ENCODE data around the gene TTC1.

The TTC1 gene

DNA sequence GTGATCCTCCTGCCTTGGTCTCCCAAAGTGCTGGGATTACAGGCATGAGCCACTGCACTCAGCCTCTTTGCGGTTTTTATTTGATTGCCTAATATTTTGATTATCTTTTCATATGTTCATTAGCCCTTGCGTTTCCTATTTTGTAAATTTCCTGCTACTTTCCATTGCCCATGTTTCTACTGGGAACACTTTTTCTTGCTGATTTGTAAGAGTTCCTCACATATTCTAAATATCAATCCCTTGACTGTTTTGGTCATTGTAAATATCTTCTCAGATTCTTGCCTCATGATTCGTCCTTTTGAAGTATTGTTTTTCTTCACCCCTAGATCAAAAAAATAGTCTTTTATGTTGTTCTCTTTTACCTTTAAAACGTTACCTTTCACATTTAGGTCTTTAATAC, 37.9 kb upstream of the TTC1 start:
- TF ChIP-seq, protein P1, sequence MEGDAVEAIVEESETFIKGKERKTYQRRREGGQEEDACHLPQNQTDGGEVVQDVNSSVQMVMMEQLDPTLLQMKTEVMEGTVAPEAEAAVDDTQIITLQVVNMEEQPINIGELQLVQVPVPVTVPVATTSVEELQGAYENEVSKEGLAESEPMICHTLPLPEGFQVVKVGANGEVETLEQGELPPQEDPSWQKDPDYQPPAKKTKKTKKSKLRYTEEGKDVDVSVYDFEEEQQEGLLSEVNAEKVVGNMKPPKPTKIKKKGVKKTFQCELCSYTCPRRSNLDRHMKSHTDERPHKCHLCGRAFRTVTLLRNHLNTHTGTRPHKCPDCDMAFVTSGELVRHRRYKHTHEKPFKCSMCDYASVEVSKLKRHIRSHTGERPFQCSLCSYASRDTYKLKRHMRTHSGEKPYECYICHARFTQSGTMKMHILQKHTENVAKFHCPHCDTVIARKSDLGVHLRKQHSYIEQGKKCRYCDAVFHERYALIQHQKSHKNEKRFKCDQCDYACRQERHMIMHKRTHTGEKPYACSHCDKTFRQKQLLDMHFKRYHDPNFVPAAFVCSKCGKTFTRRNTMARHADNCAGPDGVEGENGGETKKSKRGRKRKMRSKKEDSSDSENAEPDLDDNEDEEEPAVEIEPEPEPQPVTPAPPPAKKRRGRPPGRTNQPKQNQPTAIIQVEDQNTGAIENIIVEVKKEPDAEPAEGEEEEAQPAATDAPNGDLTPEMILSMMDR (conservative IDR thresholded peaks at IDR 0.05; ENCODE audit: low read length), result no peak
- DNase-seq (ENCODE audit: low read depth), result peak; percentile 76
- H3K4me3 ChIP-seq (ENCODE audit: low read length), result no peak overlapping the region

DNA sequence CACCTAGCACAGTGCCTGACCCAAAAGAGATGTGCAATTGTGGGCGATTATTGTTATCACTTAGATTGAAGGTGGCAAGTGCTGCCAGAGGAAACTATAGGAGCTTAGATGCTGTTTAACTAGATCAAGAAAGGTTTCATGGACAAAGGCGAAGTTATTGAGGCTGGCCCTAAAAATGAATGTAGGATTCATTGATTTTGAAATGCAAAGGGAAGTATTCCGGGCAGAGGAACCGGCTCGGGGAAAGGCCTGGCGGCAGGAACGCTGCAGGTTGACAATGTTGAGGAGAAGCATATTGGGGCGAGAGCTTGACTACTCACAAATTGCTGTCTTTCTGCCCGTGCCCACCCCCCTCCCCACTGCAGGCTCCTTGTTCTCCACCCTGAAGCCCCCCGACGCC, 37.4 kb upstream of the TTC1 start:
- H3K4me3 ChIP-seq (ENCODE audit: low read length), result peak overlapping the region; percentile 17; the same call in 1 of the 2 replicates
- DNase-seq (ENCODE audit: low read depth), result no peak
- TF ChIP-seq, protein P1 (conservative IDR thresholded peaks at IDR 0.05; ENCODE audit: low read length), result no peak; the same call in 1 of the 2 replicates

DNA sequence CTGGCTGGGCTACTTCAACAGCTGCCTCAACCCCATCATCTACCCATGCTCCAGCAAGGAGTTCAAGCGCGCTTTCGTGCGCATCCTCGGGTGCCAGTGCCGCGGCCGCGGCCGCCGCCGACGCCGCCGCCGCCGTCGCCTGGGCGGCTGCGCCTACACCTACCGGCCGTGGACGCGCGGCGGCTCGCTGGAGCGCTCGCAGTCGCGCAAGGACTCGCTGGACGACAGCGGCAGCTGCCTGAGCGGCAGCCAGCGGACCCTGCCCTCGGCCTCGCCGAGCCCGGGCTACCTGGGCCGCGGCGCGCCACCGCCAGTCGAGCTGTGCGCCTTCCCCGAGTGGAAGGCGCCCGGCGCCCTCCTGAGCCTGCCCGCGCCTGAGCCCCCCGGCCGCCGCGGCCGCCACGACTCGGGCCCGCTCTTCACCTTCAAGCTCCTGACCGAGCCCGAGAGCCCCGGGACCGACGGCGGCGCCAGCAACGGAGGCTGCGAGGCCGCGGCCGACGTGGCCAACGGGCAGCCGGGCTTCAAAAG, 36.9 kb upstream of the TTC1 start:
- no peak for DNase-seq (ENCODE audit: low read depth)
- TF ChIP-seq, protein P1 (conservative IDR thresholded peaks at IDR 0.05; ENCODE audit: low read length), result no peak
- peak overlapping the region; percentile 17; the same call in 1 of the 2 replicates for H3K4me3 ChIP-seq (ENCODE audit: low read length)

DNA sequence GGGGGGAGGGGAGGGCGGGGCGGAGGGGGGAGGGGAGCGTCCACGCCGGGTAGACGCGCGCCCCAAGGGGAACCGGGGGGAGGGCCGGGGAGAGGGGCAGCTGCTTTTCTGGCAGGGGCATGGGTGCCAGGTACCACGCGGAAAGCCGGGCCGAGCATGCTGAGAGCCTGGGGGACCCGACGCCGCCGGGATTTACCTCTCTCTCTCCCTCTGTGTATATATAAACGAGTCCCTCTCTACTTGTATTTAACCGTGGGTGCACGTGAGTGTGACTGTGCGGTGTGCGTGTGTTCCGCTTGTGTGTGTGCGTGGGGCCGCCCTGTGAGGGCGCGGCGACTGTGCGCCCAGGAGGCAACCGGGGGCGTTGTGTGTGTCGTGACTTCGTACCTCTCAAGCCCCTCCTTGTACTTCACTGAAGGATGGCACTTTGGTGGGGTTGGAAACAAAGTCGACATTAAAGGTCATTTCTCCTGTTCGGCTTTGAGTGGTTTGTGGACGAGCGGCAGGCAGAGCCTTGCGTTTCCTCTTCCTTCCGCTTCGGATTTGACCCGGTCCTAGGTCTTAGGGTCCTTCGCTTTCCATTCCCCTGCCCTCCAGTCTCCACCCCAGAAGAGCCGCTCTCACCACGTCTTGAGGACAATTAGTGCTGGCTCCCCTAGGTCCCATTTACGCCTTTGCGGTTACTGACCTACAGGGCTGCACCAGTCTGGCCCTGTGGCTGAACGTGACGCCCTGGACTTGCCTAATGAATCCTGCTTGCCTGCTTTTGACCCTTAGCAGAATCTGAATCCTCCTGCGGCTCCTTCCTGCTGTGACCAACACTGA, 36.2 kb upstream of the TTC1 start:
- H3K4me3 ChIP-seq (ENCODE audit: low read length), result no peak overlapping the region
- DNase-seq (ENCODE audit: low read depth), result no peak
- TF ChIP-seq, protein P1 (conservative IDR thresholded peaks at IDR 0.05; ENCODE audit: low read length), result no peak

DNA sequence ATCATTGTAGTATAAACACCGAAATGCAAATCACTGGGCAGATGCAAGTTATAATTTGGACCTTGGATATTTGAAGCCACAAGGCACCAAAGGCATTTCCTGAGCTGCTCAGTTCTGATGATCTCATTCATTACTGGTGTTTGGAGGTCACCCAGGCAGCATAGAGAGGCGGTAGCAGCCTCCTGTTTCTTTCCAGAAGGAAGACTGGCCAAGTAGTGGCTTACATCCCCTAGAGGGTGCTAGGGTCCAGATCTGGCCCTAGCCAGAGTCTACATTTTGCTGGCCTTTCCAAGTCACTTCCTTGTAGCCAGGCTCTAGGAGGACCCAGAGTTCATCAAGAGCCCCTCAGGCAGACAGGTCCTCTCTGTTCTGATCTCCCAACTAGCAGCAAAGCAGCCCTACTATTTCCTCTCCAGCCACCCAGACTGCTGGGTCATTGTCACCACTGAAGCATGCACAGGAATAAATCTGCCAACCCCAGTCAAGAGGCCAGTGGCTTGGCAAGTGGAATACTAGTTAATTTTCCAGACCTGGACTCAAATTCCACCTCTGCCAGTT, 33.4 kb upstream of the TTC1 start:
- peak; percentile 97 for DNase-seq (ENCODE audit: low read depth)
- TF ChIP-seq, protein P1 (conservative IDR thresholded peaks at IDR 0.05; ENCODE audit: low read length), result peak; percentile 70
- no peak overlapping the region for H3K4me3 ChIP-seq (ENCODE audit: low read length)

DNA sequence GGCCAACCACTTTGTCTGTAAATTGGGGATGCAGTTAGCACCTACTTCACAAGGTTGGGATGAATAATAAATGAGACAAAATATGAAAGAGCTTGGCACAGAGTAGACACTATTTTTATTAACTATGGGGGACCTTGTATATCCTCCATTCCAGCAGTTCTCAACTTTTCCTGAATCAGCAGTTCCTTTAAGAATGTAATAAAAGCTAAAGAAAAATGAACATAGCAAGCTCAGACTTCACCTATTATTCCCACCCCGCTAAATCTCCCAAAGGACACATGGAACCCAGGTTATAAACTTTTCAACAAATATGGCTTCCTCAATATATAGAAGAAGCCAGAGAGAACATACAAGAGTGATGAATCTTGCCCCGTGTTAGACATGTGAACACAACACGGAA, 32.0 kb upstream of the TTC1 start:
- H3K4me3 ChIP-seq (ENCODE audit: low read length), result no peak overlapping the region
- TF ChIP-seq, protein P1 (conservative IDR thresholded peaks at IDR 0.05; ENCODE audit: low read length), result no peak
- no peak for DNase-seq (ENCODE audit: low read depth)

DNA sequence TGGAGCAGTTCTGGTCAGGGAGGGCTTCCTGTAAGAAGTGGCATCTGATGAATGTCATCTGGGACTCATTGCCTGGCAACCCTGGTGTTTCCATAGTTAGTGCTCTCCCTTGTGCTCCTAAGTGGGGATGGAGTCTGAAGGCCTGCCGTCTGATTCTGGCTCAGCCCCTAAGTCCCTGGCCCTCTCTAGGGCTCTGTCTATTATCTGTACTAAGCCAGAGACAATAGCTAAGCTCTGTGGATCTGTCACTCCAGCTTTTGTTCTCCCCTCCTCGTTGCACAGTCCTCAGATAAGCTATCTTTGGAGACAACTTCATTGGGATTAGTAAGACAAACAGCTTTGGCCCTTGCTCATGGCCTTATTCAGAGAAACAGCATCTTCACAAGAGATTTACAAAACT, 30.6 kb upstream of the TTC1 start:
- H3K4me3 ChIP-seq (ENCODE audit: low read length), result no peak overlapping the region
- no peak for DNase-seq (ENCODE audit: low read depth)
- TF ChIP-seq, protein P1 (conservative IDR thresholded peaks at IDR 0.05; ENCODE audit: low read length), result no peak

Data from AG10803 (cell line).